Endothelial cell of umbilical vein (primary cell): ENCODE measurements around the gene TM2D1. TPM values are rescaled to one million over a fixed set of nuclear protein-coding genes. Genes with fewer than 3 reads are reported as not detected.

ENCODE experiments used
- BruUV-seq: library from RNA; stranded (reverse); fragments of 400-500 nt; replicated peaks from 2 replicates; lab custom pipeline; 2021; lab: Mats Ljungman, UMichigan
- CTCF ChIA-PET: fragments of 300-600, 350-600 bp; sonication (Branson Sonifier 250); formaldehyde crosslinking; loops from one replicate; lab custom pipeline; 2021; ENCODE audit warnings: antibody characterized with exemption, inconsistent platforms; lab: Charles Lee
- POLR2A ChIA-PET: fragments of 300-600, 350-600 bp; sonication (Branson Sonifier 250); formaldehyde crosslinking; loops from one replicate; lab custom pipeline; 2021; ENCODE audit warnings: antibody characterized with exemption, inconsistent platforms; lab: Charles Lee
- DNase-seq: peaks from one replicate; pipeline ENCODE4 v3.0.0-alpha.2; 2011; ENCODE audit warnings: low read depth, low spot score
- FAIRE-seq: peaks from 2 replicates; lab custom pipeline; 2011; peaks lifted over from hg19 to GRCh38; lab: Jason Lieb, UNC
- H2AFZ ChIP-seq: 2 replicates; pipeline ENCODE4 v1.6.0; 2012; ENCODE audit warnings: low read depth, low read length, control low read depth, inconsistent platforms
- H3K27ac ChIP-seq: 2 replicates; pipeline ENCODE4 v1.5.1; 2011; ENCODE audit warnings: low read depth, mild to moderate bottlenecking, control low read depth, low read length, moderate library complexity; ENCODE audit not compliant: insufficient read depth
- H3K27me3 ChIP-seq, 2 experiments: 2 replicates each; pipeline versions ENCODE4 v1.6.0 to v1.6.1; 2011; ENCODE audit warnings: low read length in 2 of 2, mixed read lengths in 1 of 2; ENCODE audit not compliant: control insufficient read depth in 2 of 2, insufficient read depth in 2 of 2
- H3K36me3 ChIP-seq, 2 experiments: 2 replicates in 1 of 2; 3 replicates in 1 of 2; pipeline ENCODE4 v1.5.1; 2011; ENCODE audit warnings: low read length in 2 of 2, mild to moderate bottlenecking in 1 of 2, moderate library complexity in 1 of 2; ENCODE audit not compliant: control insufficient read depth in 2 of 2, insufficient read depth in 2 of 2; ENCODE audit errors: extremely low read depth in 1 of 2
- H3K4me1 ChIP-seq: 3 replicates; pipeline ENCODE4 v1.5.1; 2011; ENCODE audit warnings: mild to moderate bottlenecking, low read length; ENCODE audit not compliant: control insufficient read depth, insufficient read depth; ENCODE audit errors: extremely low read depth
- H3K4me2 ChIP-seq: 2 replicates; pipeline ENCODE4 v1.6.1; 2011; ENCODE audit warnings: low read length, control low read depth, mixed read lengths; ENCODE audit not compliant: insufficient read depth
- H3K4me3 ChIP-seq, 3 experiments: fragments of 200-600 bp in 1 of 3; sonication (generic), shearing (Covaris generic) in 1 of 3; replicated peaks in 1 of 3; 2 replicates each; pipeline ENCODE4 v1.5.1; 2011 to 2016; ENCODE audit warnings: control low read depth in 3 of 3, low read length in 3 of 3, mild to moderate bottlenecking in 2 of 3, inconsistent platforms in 1 of 3, low read depth in 1 of 3, moderate library complexity in 1 of 3; ENCODE audit not compliant: insufficient read depth in 1 of 3
- H3K79me2 ChIP-seq: 2 replicates; pipeline ENCODE4 v1.6.0; 2012; ENCODE audit warnings: low read length, inconsistent platforms; ENCODE audit not compliant: control insufficient read depth, insufficient read depth
- H3K9ac ChIP-seq: replicated peaks from 2 replicates; pipeline ENCODE3; 2011; ENCODE audit warnings: low read length, control low read depth; ENCODE audit not compliant: insufficient read depth; ENCODE audit errors: extremely low read depth
- H3K9me1 ChIP-seq: replicated peaks from 3 replicates; pipeline ENCODE4 v1.6.0; 2011; ENCODE audit warnings: mild to moderate bottlenecking, low read length; ENCODE audit not compliant: control insufficient read depth, insufficient read depth; ENCODE audit errors: extremely low read depth
- H3K9me3 ChIP-seq: replicated peaks from 2 replicates; pipeline ENCODE4 v1.5.1; 2012; ENCODE audit warnings: low read length, inconsistent platforms; ENCODE audit not compliant: control insufficient read depth, insufficient read depth
- H4K20me1 ChIP-seq: replicated peaks from 2 replicates; pipeline ENCODE3; 2011; ENCODE audit warnings: mild to moderate bottlenecking, low read length; ENCODE audit not compliant: control insufficient read depth, insufficient read depth; ENCODE audit errors: extremely low read depth
- EZH2 ChIP-seq: IDR thresholded peaks from 2 replicates; pipeline ENCODE4 v1.6.1; 2012; ENCODE audit warnings: borderline replicate concordance, low read depth, mild to moderate bottlenecking, moderate library complexity, low read length, inconsistent platforms; ENCODE audit not compliant: severe bottlenecking
- FOS ChIP-seq: IDR thresholded peaks from 2 replicates; pipeline ENCODE4 v1.6.1; 2011; ENCODE audit warnings: mild to moderate bottlenecking, low read length, moderate library complexity, borderline replicate concordance; ENCODE audit not compliant: insufficient read depth
- GATA2 ChIP-seq: IDR thresholded peaks from 2 replicates; pipeline ENCODE4 v1.7.0; 2011; ENCODE audit warnings: low read depth, mild to moderate bottlenecking, moderate library complexity, mixed read lengths, low read length; ENCODE audit not compliant: insufficient read length, insufficient read depth
- MYC ChIP-seq: IDR thresholded peaks from one replicate; pipeline ENCODE4 v1.6.1; 2011; ENCODE audit warnings: mild to moderate bottlenecking, low read depth, low read length
- POLR2AphosphoS5 ChIP-seq: IDR thresholded peaks from 2 replicates; pipeline ENCODE4 v1.6.1; 2012; ENCODE audit warnings: low read depth, mild to moderate bottlenecking, control low read depth, low read length, moderate library complexity; ENCODE audit not compliant: insufficient read depth
- dilution Hi-C: fragments of 300-500 bp; cut with MboI; formaldehyde crosslinking; loops from one replicate; pipeline ENCODE4 v1.15.0; 2019; ENCODE audit warnings: low sequenced_read_pairs; ENCODE audit not compliant: extremely low pct_ligation_motif_present
- intact Hi-C: fragments of 100-400 bp; cut with micrococcal nuclease; formaldehyde crosslinking; loops from one replicate; pipeline ENCODE4 v1.10.0; 2022
- polyA plus RNA-seq, 4 experiments: library from polyadenylated mRNA; depleted of rRNA in 3 of 4; stranded (reverse) in 3 of 4; unstranded in 1 of 4; fragments of >200 nt; gene quantifications; 2 replicates each; pipeline versions ENCODE4 v1.2.1 to v1.2.3, GENCODE V29; 2011 to 2012; ENCODE audit warnings: missing spikeins in 1 of 4
- total RNA-seq: library from RNA; stranded (reverse); gene quantifications from 2 replicates; pipeline ENCODE4 v1.2.3, GENCODE V29; 2021
- TF ChIP-seq, protein P1 (sequence below), 2 donors: IDR thresholded peaks; 1 replicate in 1 of 2; 2 replicates in 1 of 2; pipeline ENCODE4 v1.5.1; 2011; ENCODE audit warnings: low read length in 2 of 2, mild to moderate bottlenecking in 2 of 2, moderate library complexity in 2 of 2, control low read depth in 1 of 2, inconsistent platforms in 1 of 2, low read depth in 1 of 2; ENCODE audit not compliant: insufficient read depth in 1 of 2; ENCODE audit errors: extremely low read depth in 1 of 2

TM2D1 gene
- total and polyA plus RNA-seq, 2 donors (not counting 3 experiments of a cell fraction or from before 2014, with no cell fraction given) = 37.5 to 50.0 TPM

DNA sequence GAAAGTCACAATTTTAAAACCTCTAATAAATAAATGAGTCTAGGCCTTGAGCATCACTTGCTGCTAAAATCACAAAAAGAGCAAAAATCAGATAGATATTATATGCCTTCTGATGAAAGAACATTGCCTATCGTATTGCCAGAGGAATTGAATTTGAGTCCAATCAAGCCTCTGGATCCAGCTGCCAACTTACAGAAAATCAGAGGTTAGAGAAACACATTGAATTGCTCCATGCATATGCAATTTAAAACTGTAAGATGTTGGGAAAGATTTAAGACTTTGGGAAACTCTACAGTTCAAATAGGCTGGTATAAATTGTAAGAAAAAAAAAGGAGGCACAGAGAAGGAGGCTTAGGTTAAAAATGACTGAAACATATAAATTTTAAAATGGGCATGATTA is 93.5 kb downstream of the TM2D1 start:
- no peak for FAIRE-seq
- Histone ChIP-seq H3K4me1 (peaks cover 6% of the 10 kb centered on the region), H3K27ac (no peak overlapping the region), H2AFZ (no peak overlapping the region), H3K36me3 (no peaks in the 10 kb centered on the region), H4K20me1 (no peaks in the 10 kb centered on the region), H3K79me2 (no peaks in the 10 kb centered on the region), H3K9me1 (no peaks in the 10 kb centered on the region), H3K27me3 (no peaks in the 10 kb centered on the region), H3K9me3 (no peaks in the 10 kb centered on the region), H3K4me3 (no peak overlapping the region), H3K9ac (no peak overlapping the region), H3K4me2 (no peak overlapping the region)
- ChIA-PET CTCF (interaction anchor here (1.7 kb wide), 1 partner anchor 43 kb away, joined by 6 read pairs; no protein-coding TSS in a partner anchor), POLR2A (no interaction called here)
- intact Hi-C loops = loop anchor here (10.0 kb wide), 1 partner anchor 1477 kb away; no protein-coding TSS in a partner anchor
- TF ChIP-seq FOS (no peak), EZH2 (no peak), MYC (no peak), GATA2 (no peak), POLR2AphosphoS5 (no peak)
- TF ChIP-seq, protein P1, sequence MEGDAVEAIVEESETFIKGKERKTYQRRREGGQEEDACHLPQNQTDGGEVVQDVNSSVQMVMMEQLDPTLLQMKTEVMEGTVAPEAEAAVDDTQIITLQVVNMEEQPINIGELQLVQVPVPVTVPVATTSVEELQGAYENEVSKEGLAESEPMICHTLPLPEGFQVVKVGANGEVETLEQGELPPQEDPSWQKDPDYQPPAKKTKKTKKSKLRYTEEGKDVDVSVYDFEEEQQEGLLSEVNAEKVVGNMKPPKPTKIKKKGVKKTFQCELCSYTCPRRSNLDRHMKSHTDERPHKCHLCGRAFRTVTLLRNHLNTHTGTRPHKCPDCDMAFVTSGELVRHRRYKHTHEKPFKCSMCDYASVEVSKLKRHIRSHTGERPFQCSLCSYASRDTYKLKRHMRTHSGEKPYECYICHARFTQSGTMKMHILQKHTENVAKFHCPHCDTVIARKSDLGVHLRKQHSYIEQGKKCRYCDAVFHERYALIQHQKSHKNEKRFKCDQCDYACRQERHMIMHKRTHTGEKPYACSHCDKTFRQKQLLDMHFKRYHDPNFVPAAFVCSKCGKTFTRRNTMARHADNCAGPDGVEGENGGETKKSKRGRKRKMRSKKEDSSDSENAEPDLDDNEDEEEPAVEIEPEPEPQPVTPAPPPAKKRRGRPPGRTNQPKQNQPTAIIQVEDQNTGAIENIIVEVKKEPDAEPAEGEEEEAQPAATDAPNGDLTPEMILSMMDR (IDR thresholded peaks at IDR 0.05; ENCODE audit: extremely low read depth in 1 of 2, insufficient read depth in 1 of 2, low read depth in 1 of 2, low read length in 2 of 2) = no peak
- DNase-seq = no peak
- no TSS peak for BruUV-seq
- dilution Hi-C loops = no loop called here

Other genes starting within 250 kb of the TM2D1 start
- 3.0 and 4.2 TPM in 2 replicates for gene PATJ, start 17.3 kb upstream of the TM2D1 start, total RNA-seq
- gene PATJ, start 17.3 kb upstream of the TM2D1 start, polyA plus RNA-seq = 0.57 and 1.1 TPM in 2 replicates